Mucosa of rectum (tissue), 2 donors: ENCODE results near the gene EPS8L1.

ENCODE experiments used
- H3K27ac ChIP-seq, 2 donors: one replicate each; pipeline ENCODE4 v1.7.0; 2013; ENCODE audit warnings: inconsistent platforms in 2 of 2, low read depth in 2 of 2, low read length in 2 of 2
- H3K27me3 ChIP-seq, 2 donors: one replicate each; pipeline ENCODE4 v1.7.0; 2013; ENCODE audit warnings: low read length in 2 of 2; ENCODE audit not compliant: control insufficient read depth in 2 of 2, insufficient read depth in 2 of 2
- H3K36me3 ChIP-seq, 2 donors: one replicate each; pipeline ENCODE4 v1.7.0; 2013; ENCODE audit warnings: low read length in 2 of 2; ENCODE audit not compliant: control insufficient read depth in 2 of 2, insufficient read depth in 2 of 2
- H3K4me1 ChIP-seq, 2 donors: one replicate each; pipeline ENCODE4 v1.7.0; 2013; ENCODE audit warnings: low read length in 2 of 2, mild to moderate bottlenecking in 1 of 2; ENCODE audit not compliant: control insufficient read depth in 2 of 2, insufficient read depth in 2 of 2
- H3K4me3 ChIP-seq, 2 donors: one replicate each; pipeline ENCODE4 v1.7.0; 2013; ENCODE audit warnings: low read length in 2 of 2
- H3K9ac ChIP-seq, 2 donors: one replicate each; pipeline ENCODE4 v1.7.0; 2013; ENCODE audit warnings: low read length in 2 of 2, low read depth in 1 of 2, mild to moderate bottlenecking in 1 of 2
- H3K9me3 ChIP-seq, 2 donors: one replicate each; pipeline ENCODE4 v1.7.0; 2013; ENCODE audit warnings: low read length in 2 of 2; ENCODE audit not compliant: control insufficient read depth in 2 of 2
- donor health status: healthy.
- donor health status: Normal muscosa, but diverticular disease.

Gene EPS8L1

DNA sequence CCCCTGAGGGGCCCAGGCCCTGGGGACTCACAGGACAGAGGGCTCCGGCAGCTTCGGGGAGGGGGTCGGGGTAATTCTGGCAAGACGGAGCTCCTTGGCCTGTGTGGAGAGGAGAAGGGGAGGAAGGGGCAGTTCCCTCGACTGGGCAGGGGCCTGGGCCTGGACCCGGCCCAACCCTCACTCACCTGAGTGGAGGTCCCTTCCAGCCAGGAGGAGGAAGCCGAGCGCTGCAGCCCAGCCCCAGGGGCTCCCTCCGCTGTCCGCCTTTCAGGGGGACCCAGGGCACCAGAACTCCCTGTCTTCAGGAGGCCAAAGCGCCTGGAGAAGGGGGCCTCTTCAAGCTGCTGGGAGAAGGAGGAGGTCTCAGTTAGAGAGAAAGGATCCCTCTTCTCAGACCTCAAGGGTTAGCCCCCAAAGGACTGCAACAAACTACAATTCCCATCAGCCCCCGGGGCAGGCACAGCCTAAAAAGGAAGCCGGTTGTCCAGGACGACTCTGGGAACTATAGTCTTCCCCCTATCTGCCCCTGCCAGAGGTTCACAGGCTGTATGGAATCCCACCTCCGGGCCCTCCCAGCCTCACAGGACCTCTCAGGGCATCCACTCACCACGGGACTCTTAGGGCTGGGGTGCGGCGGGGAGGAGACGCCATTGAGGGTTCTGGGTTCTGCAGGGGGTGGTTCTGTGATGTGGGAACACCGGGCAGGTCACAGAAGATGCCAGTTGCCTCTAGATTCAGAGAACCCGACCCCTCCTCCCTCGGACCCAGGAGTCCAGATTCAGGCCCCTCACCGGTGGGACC is 19.8 kb downstream of the EPS8L1 start:
- no peaks in the 10 kb centered on the region for H3K4me1 ChIP-seq
- no peaks in the 10 kb centered on the region for H3K27me3 ChIP-seq
- H3K36me3 ChIP-seq, result peaks cover 21 to 28% of the 10 kb centered on the region in 2 donors
- no peaks in the 10 kb centered on the region for H3K9me3 ChIP-seq
- no peak overlapping the region for H3K27ac ChIP-seq
- H3K9ac ChIP-seq, result no peak overlapping the region
- H3K4me3 ChIP-seq, result no peak overlapping the region

DNA sequence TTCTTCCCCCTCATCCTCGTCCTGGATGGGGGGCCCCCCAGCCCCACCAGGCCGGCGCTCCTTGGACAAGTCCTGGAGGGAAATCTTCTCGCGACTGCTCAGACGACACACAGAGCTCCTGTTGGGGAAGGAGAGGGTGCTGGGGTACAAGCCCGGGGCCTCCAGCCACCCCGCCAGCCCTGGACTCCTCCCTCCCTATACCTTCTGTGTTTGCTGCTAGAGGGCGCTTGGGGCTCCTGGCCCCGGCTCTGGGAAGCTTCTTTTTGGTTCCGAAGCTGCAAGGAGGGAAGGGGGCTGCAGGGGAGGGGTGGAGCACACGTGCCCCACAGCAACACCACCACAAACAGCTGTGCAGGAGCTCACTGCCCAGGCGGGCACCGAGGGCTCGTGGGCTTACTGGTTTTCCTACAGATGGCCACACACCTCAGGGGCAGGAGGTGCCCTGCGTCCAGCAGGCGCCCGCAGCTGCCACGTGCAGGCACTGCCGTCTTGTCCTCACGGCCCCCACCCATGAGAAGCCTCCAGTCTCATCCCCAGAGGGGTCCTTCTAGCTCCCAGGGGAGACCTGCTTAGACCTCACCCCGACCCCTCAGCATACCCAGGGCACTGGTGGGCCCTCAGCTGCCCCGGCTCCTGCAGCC is 20.5 kb downstream of the EPS8L1 start:
- Histone ChIP-seq H3K4me1 (no peaks in the 10 kb centered on the region), H3K9me3 (no peaks in the 10 kb centered on the region), H3K27ac (no peak overlapping the region), H3K9ac (no peak overlapping the region), H3K36me3 (peaks cover 18 to 25% of the 10 kb centered on the region in 2 donors), H3K4me3 (no peak overlapping the region), H3K27me3 (no peaks in the 10 kb centered on the region)

GRCh38 chr19:55097864-55098715 is 22.4 kb downstream of the EPS8L1 start:
- Histone ChIP-seq H3K4me3 (no peak overlapping the region), H3K36me3 (peaks cover 21 to 36% of the 10 kb centered on the region in 2 donors), H3K9ac (no peak overlapping the region), H3K27me3 (no peaks in the 10 kb centered on the region), H3K9me3 (no peaks in the 10 kb centered on the region), H3K27ac (no peak overlapping the region), H3K4me1 (no peaks in the 10 kb centered on the region)

- Histone ChIP-seq H3K27ac (no peak overlapping the region), H3K9me3 (no peaks in the 10 kb centered on the region), H3K36me3 (peaks cover 21 to 36% of the 10 kb centered on the region in 2 donors), H3K4me3 (no peak overlapping the region), H3K9ac (no peak overlapping the region), H3K27me3 (no peaks in the 10 kb centered on the region), H3K4me1 (no peaks in the 10 kb centered on the region)
Observed at GRCh38 chr19:55098716-55099556, 23.3 kb downstream of the EPS8L1 start.

DNA sequence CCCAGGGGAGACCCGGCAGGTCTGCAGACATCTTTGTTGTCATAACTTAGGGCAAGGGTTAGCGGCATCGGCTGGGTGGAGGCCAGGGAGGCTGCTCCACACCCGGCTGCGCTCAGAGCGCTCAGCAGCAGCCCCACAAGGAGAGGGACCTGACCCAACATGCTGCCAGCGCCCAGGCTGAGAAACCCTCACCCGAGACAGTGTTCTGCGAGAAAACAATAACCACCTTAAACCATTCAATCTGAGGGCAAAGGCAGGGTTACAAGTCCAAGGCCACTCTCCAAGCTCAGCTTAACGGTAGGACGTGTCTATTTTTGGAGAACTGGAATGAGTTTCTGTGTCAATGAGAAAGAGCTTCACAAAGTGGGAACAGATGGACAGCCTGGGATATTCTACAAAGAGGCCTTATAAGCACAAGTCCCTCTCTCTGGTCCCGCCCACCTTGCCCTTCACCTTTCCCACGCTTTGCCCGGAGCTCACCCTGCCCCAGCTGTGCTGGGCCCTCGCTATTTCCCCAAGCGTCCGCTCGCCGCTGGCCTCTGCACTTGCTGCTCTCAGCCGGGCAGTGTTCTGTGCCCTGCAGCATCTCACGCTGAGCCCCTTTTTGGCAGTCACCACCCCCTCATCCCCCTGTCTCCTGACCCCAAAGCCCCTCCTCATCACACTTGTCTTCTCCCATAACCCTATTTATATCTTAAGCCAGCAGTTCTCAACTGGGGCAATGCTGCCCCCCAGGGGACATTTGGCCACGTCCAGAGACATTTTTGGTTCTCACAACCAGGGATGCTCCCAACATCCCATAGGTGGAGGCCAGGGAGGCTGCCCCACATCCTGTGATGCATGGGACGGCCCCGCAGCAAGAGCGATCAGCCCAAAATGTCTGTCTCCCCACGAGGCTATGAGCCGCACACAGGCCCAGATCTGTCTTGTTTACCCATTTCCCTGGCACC is 24.2 kb downstream of the EPS8L1 start:
- H3K27me3 ChIP-seq, result no peaks in the 10 kb centered on the region
- no peaks in the 10 kb centered on the region for H3K4me1 ChIP-seq
- H3K27ac ChIP-seq, result no peak overlapping the region
- H3K9ac ChIP-seq, result no peak overlapping the region
- no peaks in the 10 kb centered on the region for H3K9me3 ChIP-seq
- H3K4me3 ChIP-seq, result no peak overlapping the region
- peaks cover 15 to 29% of the 10 kb centered on the region in 2 donors for H3K36me3 ChIP-seq

DNA sequence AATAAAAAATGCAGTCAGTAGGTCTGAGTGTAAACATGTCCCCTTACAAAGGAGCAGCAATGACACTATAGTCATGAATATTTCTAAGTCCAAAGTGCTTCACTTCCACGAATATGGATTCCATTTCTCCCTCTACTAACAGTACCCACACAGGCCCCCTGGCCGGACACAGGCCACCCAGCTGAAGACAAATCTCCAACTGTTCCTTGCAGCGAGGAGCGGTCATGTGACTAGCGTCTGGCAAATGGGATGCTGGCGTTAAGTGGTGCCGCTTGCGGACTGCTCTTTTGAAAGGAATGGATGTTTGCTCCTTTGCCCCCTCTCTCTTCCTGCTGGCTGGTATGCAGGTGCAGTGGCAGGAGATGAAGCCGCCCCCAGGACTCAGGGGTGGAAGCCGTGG is 25.6 kb downstream of the EPS8L1 start:
- H3K4me1 ChIP-seq, result no peaks in the 10 kb centered on the region
- H3K27ac ChIP-seq, result no peak overlapping the region
- H3K4me3 ChIP-seq, result no peak overlapping the region
- no peaks in the 10 kb centered on the region for H3K27me3 ChIP-seq
- H3K9ac ChIP-seq, result no peak overlapping the region
- no peaks in the 10 kb centered on the region for H3K9me3 ChIP-seq
- peaks cover 9 to 28% of the 10 kb centered on the region in 2 donors for H3K36me3 ChIP-seq

DNA sequence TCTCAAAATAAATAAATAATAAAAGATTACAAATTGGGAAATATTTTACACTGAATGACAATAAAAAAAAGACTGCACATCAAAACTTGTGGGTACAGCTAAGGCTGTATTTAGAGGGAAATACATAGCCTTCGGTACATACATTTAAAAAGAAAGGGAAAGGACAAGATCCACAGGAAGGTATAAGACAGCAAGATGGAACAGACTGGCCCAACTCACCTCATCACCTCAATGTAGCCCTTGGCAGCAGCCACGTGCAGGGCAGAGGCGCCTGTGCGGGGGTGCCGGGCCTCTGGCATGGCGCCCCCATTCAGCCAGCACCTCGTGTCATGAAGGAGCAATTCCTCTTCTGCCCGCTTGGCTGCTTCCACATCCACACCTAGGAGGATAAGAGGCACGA is 27.5 kb downstream of the EPS8L1 start:
- no peak overlapping the region for H3K27ac ChIP-seq
- H3K4me1 ChIP-seq, result no peaks in the 10 kb centered on the region
- no peaks in the 10 kb centered on the region for H3K9me3 ChIP-seq
- H3K36me3 ChIP-seq, result peaks cover 9 to 32% of the 10 kb centered on the region in 2 donors
- H3K27me3 ChIP-seq, result no peaks in the 10 kb centered on the region
- H3K9ac ChIP-seq, result no peak overlapping the region
- no peak overlapping the region for H3K4me3 ChIP-seq

- H3K36me3 ChIP-seq, result peaks cover 15 to 34% of the 10 kb centered on the region in 2 donors
- no peak overlapping the region for H3K9ac ChIP-seq
- no peaks in the 10 kb centered on the region for H3K4me1 ChIP-seq
- no peak overlapping the region for H3K27ac ChIP-seq
- H3K9me3 ChIP-seq, result no peaks in the 10 kb centered on the region
- no peaks in the 10 kb centered on the region for H3K27me3 ChIP-seq
- no peak overlapping the region for H3K4me3 ChIP-seq
Observed at GRCh38 chr19:55105237-55105636, 29.6 kb downstream of the EPS8L1 start.

DNA sequence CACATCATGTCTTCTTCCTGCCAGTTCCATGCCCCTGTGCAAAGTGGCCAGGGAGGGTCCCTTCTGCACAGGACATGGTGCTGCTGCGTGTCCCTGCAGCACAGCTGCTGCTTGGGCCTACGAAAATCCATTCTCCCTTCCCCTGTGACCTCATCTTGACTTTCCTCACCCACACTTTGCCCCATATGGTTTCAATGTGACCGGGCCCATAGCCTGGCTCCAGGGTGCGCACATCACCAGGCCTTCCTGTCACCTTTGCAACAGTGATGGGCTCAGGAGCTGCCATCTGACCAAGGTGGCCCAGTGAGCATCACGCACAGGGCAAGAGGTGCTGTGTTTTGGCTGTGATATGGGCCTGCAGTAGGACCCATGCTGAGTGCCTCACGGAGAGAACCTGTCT is 30.9 kb downstream of the EPS8L1 start:
- Histone ChIP-seq H3K27me3 (no peaks in the 10 kb centered on the region), H3K9ac (no peak overlapping the region), H3K27ac (no peak overlapping the region), H3K36me3 (peaks cover 10 to 27% of the 10 kb centered on the region in 2 donors), H3K4me1 (no peaks in the 10 kb centered on the region), H3K9me3 (no peaks in the 10 kb centered on the region), H3K4me3 (no peak overlapping the region)
